GM04503 (cell line): Measurements from ENCODE around the gene SH3GLB1.
A peak's percentile ranks its signal among the peaks of the same experiment; 100 is the strongest.

Experiments
- DNase-seq: peaks from one replicate; pipeline ENCODE4 v3.0.0-alpha.2; 2012; ENCODE audit warnings: low read depth

SH3GLB1 gene

DNA sequence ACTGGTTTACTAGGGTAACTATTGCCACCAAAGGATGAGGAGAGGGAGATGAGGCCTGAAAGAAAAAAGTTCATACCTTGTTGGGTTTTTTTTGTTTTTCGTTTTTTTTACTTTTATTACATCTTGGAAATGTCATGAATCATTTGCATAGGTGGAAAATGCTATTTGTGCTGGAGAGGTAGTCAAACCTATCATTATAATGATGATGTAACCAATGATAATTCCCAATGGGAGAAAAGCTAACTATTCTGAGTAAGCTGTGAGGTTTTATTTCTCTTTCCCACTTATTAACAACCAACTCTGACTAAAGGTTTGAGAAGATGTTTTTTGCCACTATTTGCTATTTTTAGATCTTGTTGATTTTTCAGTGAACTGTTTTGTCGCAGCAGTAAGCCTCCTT lies 29.0 kb downstream of the SH3GLB1 start:
- DNase-seq, result no peak

DNA sequence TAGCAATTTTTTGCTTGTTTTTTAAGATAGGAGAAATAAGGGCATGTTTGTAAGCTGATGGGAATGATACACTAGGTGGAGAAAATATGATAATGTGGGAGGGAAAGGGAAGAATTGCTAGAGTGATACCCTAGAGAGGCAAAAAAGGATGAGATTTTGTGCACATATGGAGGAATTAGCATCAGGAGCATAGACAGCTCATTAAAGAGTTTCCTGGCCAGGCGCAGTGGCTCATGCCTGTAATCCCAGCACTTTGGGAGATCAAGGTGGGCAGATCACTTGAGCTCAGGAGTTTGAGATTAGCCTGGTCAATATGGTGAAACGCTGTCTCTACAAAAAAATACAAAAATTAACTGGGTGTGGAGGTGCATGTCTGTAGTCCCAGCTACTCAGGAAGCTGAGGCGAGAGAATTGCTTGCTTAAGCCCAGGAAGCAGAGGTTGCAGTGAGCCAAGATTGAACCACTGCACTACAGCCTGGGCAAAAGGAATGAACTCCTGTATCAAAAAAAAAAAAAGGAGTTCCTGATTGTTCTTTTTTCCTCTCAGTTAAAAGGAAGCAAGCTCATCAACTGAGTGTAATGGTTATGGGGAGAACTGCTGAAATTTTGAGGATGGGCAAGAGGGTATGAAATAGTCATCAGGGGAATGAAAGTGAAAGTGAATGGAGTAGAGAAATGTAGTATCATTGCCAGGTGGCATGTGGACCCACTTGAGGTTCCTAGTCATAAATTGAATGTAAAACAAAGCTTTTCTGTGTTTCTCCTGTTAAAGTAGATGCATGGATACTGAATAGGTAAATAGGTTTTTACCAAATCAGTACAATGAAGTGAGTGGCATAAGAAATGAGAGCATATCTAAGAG lies 35.5 kb downstream of the SH3GLB1 start:
- DNase-seq, result no peak

DNA sequence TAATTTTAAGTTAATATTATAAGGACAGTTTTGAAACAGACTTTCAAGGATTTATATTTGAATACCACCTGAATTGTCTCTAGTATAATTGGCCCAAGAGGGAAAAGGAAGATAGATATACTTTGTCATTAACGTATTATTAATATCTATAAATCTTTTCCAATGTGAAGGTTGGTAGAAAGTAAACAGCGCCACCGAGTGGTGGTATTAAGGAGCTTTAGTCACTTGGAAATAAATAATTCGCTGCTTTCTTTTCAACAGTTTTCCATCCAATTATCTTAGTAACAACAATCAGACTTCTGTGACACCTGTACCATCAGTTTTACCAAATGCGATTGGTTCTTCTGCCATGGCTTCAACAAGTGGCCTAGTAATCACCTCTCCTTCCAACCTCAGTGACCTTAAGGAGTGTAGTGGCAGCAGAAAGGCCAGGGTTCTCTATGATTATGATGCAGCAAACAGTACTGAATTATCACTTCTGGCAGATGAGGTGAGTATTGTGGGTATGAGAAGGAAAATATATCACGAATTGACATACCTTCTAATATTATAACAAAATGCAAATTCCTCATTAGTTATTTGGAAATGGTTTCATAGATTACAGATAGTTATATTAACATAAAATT lies 37.7 kb downstream of the SH3GLB1 start:
- DNase-seq, result no peak

DNA sequence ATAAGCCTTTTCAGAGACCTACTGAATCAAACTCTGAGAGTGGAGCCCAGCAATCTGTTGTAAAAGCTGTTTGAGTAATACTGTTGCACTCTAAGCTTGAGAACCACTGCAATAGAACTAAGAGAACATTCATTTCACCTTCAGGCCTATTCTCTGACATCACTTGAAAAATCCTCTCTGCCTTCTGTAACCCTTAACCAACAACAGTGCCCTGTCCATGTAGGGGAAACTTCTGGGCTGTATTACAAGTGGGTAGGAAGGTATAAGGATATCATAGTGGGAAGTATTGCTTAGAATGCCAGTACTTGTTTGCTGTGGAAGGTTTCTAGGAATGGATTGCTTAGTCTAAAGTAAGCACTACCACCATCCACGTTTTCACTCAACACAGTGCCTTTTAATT lies 42.9 kb downstream of the SH3GLB1 start:
- DNase-seq, result no peak

DNA sequence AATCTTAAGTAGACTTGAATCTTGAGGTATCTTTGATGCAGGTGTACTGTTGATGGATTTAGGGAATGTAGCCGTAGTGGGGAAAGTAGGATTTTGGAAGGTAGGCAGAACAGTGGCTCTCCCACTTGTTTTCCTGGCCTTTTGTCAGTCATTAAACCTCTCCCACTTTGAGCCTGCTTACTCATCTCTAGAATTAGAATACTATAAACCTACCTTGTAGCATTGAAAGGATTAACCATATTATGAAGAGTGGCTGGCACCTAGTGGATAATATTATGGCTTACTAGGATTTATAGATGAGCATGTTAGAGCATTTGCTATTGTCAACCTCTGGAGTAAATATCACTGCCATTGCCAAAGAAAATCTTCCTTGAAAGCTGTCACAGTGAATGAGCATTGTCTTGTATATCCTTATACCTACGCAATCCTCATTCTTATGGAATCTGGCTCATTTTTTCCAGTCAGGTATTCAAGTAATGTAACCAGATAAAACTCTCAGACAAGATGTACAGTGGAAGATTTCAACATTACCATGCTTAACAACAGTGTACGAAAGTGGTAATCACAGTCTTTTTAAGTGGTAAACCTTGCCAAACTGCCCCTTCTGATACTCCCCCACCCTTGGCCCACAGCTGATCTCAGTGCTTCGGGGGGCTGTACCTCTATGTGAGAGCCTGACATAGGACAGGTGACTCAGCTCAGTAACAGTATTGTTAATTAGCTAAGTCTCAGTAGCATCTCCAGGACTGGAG lies 44.4 kb downstream of the SH3GLB1 start:
- DNase-seq, result no peak

DNA sequence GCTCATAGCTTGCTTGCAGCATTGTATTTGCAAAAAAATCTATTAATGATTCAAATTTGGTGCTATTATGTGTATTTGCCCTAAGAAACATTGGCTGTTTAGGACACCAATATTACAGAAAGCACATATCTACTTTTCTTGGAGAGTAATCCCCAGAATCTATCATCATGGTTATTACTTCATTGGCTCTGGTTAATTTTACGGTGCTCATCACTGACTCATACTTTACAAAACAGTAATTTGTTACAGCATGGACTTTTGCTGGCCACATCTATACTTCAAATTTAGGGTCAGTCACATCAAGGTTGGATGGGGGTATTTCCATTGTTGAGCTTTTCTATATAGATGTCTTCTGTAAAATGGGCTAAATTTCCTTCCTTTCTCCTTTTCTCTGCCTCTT lies 45.7 kb downstream of the SH3GLB1 start:
- DNase-seq, result no peak

DNA sequence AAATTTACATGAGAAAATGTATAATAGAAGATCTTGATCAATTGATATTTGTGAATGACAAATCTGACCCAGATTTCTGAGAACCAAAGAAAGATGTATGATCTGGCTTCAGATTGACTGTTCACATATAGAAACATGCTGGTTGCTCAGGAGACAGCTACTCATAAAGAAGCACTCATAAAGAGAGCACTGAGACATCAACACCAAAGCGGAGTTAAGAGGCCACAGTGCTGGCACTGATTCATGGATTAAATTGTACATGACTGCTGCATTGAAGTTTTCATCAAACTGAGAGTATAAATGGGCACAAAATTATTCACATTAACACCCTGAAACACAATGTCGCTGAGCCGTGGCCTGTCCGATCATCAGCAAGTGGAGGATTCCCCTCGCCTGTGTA lies 46.2 kb downstream of the SH3GLB1 start:
- no peak for DNase-seq

DNA sequence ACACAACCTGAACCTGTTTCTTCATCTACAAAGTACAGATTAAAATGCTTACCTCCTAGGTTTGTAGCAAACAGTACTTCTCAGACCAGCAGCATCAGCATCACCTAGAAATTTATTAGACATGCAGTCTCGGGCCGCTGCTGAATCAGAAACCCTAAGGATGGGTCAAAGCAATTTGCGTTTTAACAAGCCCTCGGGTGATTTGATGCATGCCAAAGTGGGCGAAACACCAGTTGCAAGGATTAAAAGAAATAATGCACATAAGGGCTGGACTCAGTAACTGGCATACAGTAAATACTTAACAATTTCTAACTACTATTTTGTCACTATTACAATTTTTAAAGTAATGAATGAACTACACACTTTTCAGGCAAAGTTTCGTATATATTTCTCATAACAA lies 47.5 kb downstream of the SH3GLB1 start:
- no peak for DNase-seq

DNA sequence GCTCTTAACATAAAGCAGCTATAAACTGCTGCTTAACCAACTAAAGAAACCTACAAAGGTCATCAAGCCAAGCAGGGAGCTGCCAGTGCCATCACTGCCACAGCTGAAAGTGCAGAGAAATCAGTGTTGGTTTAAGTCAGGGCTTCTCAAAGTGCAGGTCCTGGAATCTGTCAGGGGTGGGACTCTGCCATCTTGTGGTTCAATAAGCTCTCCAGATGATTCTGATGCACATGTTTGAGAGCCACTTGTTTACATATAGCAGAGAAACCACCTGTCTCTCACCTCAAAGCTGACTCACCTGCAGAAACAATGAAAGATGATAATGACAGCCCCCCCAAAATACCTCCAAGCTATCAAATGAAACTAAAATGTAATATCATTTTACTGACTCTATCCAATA lies 49.3 kb downstream of the SH3GLB1 start:
- DNase-seq, result no peak

DNA sequence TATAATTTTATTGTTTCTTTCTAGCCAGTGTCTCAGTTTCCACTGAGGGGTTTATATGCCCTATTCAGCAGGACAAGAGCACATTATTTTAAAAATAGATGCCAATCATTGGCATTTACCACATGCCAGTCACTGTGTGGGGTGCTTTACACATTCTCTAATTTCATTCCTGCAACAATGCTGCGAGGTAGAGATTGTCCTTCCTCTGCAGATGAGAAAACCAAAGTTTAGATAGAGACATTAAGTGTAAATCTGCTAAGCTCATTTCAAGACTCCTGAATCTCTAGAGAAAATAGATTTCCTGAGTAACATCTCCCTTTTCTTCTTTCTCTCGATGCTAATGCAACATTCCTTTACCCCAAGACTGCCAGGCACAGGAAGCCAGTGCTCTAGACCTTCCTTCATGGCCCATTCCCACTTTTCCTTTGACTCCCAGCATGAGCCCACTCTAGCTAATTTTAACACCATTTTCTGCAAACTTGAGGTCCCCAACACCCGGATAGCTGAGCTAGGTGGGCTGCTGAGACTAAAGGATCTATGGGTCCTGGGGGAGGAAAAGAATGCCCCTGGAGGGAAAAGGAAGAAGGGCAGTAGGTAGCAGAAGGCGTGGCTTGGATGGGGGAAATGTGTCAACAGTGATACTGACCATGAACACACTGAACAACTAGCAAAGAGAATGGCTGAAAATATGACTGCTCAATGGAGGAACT lies 50.0 kb downstream of the SH3GLB1 start:
- no peak for DNase-seq

DNA sequence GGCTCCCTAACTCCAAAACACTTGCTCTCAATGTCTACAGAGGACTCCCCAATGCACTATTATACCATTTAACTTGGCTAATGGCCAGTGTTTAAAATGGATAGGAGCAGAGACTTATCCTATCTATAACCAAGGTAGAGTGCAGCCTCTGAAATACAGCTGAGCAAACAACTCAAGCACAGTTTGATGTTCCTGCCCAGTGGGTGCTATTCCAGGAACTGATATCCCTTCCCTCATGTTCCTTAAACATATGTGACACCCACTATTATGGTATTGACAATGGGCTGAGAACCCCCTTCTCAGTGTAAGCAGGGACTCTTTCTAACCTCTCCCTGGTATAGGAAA lies 51.7 kb downstream of the SH3GLB1 start:
- DNase-seq, result no peak

DNA sequence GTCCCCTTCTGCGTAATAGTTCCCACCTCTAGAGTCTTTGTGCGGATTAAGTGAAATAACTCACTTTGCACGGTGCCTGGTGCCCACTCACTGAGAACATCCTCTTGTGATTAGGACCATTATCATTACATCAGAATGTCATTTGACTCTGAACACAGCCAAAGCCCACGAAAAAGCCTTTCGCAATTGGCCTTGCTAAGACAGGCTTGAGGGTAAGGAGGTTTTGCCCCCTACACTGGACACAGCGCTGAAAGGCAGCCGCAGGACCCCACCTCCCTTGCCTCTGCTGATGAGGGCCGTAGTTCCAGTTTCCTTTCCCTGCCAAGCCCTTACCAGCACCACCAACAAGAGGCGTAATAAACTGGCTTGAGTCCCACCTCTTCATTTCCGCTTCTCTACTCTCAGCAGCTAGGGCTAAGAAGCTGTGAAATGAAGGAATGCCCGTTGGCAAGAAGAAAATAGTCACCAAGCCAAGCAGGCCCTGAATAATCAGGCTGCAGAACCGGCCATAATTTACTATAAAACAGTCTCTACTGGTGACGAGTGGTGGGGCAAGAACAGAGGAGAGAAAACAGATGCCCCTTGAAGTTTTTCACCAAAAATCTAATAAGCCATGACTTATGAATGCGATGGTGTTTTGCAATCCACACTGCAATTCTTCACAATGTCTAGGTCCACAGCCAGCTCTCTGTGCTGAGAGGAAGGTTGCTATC lies 53.1 kb downstream of the SH3GLB1 start:
- peak; percentile 45 for DNase-seq

DNA sequence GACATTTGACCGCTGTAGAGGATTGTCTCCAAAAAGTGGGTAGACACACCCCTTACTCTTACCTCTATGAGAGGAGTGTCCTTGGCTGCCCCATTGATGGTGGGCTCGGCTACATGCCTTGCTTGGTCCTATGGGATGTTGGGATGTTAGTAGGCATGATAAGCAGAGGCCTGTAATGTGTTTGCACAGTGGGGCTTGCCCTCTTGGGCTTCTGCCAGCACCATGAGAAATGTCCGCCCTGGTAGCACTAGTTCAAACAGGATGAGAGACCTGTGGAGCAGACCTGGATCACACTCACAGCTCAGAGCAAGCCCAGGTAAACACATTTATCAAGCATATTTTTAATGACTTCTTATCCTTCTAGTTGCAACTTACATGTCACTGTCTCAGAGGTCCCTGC lies 54.2 kb downstream of the SH3GLB1 start:
- DNase-seq, result no peak

DNA sequence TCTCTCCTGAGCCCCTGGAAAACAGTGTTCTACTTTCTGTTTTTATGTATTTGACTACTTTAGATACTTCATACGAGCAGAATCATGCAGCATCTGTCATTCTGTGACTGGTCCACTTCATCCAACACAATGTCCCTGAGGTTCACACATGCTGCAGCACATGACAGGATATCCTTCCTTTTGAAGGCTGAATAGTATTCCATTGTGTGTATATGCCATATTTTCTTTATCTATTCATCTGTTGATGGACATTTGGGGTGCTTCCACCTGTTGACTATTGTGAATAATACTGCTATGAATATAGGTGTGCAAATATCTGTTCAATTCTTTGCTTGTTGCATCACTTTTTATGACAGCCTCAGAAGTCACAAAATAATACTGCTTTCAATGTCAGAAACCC lies 55.8 kb downstream of the SH3GLB1 start:
- DNase-seq, result no peak

DNA sequence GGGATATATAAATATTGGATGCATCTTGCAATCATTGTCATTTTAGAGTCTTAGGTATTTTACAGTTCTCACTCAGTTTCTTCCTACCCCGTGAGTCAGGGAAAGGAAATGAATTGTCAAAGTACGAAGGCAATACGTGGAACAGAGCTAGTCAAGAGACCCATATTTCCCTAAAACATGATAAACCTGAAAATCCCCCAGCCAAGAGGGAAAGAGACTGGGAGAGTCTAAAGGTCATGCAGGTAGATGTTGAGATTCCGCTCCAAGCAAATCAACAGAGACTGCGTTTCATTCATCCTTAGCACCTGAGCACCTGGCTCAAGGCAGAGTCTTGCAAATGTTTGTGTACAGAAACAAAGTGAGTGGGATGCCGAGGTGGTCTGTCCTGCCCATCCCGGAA lies 58.0 kb downstream of the SH3GLB1 start:
- no peak for DNase-seq

DNA sequence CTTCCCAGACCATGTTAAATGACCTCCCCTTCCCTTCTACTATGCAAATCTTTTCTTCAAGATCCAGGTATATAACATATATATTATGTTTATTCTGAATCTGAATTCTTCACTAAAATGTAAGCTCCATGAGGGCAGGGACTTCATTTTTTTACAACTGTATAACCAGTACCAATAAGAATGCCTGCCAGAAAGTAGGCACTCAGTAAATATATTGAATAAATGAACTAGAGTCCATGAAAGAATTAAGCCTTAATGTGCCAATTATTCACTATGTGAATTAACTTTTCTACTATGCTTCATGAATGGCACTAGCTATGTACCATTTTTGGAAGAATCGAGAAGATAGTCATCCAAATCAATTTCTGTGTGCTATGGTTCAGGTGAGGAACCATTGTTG lies 60.1 kb downstream of the SH3GLB1 start:
- no peak for DNase-seq

DNA sequence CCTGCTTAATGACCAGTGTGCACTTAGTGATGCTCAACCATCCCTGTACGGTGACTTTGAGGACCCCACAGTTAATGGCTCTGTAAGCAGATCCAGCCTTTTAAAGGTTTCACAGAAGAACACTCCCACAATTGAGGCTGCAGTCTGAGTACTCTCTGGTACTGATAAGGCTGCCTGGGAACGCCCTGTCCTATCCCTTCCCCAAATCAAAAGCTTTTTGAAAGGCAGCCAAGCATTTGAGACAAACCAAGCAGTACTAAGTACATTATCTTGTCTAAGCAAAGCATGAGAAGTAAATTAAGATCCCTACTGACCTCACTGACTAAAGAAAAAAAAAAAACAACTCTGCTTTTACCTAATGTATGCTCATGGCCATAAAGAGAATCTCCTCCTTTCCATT lies 60.7 kb downstream of the SH3GLB1 start:
- no peak for DNase-seq

DNA sequence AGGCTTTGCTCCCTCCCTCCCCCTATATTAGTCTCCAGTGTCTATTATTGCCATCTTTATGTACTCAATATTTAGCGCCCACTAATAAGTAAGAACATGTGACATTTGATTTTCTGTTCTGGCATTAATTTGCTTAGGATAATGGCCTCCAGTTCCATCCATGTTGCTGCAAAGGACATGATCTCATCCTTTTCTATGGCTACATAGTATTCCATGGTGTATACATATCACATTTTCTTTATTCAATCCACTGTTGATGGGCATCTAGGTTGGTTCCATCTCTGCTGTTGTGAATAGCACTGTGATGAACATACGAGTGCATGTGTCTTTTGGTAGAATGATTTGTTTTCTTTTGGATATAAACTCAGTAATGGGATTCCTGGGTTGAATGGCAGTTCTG lies 61.3 kb downstream of the SH3GLB1 start:
- no peak for DNase-seq

DNA sequence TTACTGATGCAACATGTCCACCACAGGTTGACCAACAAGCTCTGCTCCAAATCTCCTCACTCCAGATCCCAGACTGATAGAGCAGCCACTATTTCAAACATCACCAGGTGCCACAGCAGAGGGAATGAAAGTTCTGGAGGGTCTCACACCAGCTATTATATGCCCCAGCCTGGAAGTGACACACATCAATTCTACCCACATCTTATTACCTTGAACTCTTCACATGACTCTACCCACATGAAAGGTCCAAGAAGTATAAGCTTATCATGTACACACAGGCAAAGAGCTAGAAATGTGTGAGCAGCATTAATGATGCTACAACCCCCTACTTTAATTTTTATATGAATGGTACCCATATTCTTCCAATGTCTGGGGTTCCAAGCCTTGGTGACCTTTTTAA lies 64.2 kb downstream of the SH3GLB1 start:
- DNase-seq, result no peak

DNA sequence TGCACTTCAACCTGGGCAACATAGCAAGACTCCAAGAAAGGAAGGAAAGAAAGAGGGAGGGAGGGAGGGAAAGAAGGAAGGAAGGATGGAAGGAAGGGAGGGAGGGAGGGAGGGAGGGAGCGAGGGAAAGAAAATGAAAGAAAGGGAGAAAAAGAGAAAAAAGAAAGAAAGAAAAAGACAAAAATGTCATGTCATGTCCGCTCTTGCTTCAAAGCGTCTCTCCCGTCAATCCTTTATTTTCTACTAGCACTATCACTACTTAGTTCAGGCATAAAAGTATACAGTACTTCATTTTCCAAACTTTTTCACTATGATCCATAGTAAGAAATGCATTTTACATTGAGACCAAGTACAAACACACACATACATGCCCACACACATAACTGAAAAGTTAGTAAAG lies 64.7 kb downstream of the SH3GLB1 start:
- DNase-seq, result no peak

DNA sequence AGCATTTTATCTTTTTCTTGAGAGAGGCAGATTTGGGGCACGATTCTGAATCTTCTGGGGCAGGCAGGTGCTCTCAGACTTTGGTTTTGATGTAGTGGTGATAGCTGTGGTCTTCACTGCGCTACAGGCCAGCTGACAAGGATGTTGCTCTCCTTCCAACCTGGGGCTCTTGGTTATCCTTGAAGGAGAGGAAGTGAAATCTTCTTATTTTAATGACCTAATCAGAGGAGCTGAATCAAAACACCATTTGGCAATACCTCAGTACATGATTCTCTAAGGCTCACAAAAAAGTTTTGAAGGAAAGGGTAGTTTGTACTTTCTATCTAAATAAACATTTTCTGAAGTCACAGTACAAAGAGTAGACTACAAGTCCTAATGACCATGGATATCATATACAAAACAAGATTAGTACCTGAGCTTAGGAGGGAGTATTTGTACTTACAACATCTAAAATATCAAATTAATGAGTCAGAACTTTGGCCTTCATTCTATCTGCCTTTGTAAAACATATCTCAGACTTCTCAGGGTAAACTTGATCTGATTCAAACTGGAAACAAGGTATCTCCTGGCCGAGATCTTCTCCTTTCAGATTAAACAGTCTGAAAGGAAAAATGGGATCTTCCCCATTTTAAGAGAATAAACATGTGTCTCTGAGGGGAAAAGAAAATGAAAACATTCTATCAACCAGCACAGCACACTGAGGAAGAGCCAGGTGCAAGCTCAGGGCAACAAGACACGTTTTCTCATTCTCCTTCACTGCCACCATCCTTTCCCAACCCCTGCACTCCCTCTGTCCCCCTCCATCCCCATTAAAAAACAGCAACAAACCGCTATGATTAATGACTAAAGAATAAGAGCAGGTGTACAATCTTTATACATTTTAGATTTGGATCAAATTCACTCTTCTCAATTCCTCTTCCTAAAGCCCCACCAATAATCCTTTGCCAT lies 69.2 kb downstream of the SH3GLB1 start:
- no peak for DNase-seq
